ENCODE data around the gene WSCD1.

The WSCD1 gene

DNA sequence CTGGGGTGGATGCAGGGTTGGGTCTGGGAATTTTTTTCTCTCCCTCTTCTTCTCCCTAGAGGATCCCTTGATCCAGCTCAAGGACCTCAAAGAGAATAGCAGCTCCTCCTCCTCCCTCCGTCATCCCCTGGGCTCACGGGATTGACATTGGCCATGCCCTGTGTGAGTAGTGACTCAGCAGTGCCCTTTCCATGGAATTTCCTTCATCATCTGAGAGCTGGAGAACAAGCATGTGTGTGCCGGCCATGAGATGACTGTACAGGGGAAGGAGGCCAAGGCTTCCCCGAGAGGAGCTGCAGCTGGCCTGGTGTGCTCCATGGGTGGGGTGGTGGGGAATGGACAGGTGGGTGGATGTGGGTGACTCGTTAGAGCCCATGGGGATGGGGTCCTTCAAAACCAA lies 8.9 kb upstream of the WSCD1 start:
- DNase-seq: no peak

GRCh38 chr17:6064868-6065267 lies 5.3 kb upstream of the WSCD1 start:
- DNase-seq: no peak

DNA sequence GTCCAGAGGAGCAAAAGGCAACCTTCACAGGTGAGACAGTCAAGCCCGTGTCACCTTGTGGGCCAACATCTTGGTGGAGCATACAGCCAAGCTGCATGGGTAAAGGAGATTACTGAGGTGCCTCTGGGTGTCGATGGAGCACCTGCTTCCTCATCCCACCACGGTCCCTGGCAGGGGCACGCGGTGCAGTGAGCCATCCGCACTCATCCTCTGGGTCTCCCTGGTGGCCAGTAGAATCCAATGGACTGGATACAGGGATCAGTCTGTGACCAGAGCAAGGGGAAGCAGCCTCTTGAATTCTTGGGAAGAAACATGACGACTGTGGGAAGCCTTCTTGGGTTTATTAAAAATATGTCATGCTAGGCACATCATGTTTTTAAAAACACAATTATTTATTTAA lies 4.8 kb upstream of the WSCD1 start:
- DNase-seq: no peak

DNA sequence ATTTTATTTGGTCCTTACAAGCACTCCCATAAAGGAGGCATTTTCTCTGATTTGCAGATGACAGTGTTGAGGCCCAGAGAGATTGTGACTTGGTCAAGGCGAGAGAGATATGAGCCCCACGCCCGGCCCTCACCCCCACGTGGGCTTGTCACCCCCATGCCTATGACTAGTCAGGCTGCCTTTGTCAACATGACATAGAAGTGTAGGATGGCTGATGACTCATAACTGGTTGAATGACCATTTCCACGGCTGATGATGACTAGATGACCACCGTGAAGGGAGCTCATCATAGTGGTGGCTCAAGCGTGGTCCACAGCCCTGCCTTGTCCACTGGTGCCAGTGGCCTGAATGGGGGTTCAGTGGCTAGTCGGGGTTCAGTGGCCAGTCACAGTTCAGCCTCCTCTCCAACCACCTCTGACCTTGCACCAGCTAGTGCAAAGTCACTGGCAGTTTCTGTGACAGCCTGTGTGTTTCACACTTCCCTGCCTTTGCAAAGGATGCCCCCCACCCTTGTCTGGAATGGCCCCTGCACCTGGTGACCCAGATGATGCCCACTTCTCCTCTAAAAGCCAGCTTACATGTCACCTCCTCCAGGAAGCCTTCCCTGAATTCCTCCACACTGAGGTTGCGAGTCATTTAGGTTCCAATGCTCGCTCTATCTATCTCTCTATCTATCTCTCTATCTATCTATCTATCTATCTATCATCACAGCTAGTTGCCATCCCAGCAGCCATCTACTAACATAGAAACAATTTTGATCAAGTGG lies 3.8 kb upstream of the WSCD1 start:
- no peak for DNase-seq

GRCh38 chr17:6067060-6067459 lies 3.1 kb upstream of the WSCD1 start:
- no peak for DNase-seq

DNA sequence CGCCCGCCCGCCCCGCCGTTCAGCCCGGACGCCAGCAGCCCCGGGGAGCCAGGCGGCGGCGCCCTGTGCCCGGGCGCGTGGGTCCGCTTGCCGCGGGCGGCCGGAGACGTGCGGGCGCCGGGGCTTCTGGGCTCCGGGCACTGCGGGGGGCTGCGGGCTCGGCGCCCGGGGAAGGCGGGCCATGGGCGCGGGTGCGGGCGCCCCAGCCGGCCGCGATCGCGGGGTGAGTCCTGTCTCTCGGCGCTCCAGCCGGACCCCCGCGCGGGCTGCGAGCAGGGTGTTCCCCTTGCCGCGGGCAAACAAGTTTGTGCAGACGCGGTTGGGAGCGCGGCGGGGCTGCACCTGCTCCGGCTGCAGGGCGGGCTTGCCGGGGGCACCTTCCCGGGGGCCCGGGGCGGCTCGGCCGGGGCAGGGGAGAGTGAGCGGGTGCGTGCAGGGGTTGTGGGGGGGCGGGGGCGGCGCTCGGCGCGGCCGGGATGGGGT lies 292 bp downstream of the WSCD1 start:
- DNase-seq: no peak

DNA sequence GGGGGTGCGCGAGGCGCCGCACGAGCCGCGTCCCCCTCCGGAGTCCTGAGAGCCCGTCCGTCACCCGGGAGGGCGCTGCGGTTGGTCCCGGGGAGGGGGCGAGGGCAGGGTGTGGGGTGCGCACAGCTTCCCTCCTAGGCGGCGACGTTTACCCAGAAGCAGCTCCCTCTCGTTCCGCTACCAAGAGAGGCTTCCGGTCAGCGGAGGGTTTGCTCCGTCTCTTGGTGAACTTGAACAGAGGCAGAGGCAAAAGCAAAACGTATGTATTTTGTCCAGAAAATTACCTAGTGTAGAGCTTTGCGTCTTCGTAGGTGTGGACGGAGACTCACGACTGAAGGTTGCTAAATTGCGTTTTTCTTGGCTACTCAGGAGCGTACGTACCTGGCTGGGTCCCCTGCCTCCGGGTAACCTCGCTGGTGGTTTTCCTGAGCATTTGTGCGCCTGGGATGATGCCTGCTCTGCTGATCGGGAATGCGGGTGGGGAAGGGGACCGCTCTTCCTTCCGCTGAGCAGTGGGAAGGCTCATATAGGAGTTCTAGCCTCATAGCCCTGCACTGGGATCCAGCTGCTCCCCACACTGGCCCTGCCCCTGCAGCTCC lies 833 bp downstream of the WSCD1 start:
- peak; percentile 72 for DNase-seq

DNA sequence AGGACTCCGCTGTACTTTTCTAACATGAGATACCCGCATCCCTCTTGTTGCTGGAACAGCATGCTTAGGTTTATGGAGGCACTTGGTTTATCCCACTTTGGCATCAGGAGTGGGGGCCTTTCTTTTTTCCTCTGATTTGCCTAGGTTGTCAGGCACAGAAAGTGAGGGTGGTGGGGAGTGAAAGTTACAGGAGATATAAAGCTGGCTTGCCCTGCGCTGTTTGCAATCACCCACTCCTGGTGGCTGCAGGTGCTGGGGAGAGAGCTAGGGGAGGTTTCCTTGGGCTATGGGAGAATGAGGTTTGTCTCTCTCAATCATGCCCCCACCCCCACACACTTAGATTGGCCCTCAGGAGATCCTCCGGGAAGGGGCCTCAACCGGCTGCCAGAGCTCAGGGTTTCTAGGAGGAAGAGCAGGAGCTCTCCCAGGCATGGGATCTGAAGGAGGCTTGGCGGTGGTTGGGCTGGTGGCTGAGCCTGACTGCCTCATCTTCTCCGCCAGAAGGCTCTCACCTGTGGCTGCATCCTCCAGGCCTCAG lies 1.4 kb downstream of the WSCD1 start:
- DNase-seq: no peak

DNA sequence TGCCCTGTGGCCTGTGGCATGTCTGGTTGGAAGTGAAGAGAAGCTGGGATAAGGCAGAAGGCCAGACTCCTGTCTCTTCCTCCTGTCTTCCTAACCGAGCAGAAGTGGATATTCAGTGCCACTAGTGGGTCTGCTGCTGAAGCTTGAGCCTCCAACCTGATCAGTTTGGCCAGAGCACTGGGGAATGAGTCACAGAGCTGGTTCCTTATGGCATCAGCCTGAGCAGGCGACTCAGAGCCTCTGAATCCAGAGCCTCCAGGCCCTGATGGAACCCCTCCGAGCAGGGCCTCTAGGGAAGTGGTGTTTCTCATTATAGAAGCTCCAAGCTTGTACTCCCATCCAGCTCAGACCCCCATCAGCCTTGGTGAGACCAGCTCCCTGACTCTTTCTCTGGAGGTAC lies 2.0 kb downstream of the WSCD1 start:
- DNase-seq: no peak

DNA sequence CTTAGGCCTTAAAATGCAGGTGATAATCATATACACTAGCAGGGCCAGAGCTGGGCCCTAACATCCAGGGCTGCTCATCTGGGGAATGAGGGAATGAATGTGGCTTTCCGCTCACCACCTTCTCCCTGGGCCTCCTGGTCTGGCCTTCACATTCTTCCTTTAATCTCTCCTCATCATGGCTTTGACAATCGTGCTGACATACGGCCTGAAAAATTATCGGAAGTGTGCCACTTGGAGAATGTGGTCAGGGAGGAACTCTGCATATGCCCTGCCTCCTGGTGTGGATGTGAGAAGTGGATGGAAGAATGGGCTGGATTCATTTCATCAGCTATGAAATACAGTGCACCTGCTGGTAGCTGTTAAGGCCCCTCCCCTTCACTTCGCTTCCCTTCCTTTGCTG lies 2.4 kb downstream of the WSCD1 start:
- no peak for DNase-seq

- DNase-seq: no peak
These were observed 3.4 kb downstream of the WSCD1 start for GRCh38 chr17:6073620-6074019.

DNA sequence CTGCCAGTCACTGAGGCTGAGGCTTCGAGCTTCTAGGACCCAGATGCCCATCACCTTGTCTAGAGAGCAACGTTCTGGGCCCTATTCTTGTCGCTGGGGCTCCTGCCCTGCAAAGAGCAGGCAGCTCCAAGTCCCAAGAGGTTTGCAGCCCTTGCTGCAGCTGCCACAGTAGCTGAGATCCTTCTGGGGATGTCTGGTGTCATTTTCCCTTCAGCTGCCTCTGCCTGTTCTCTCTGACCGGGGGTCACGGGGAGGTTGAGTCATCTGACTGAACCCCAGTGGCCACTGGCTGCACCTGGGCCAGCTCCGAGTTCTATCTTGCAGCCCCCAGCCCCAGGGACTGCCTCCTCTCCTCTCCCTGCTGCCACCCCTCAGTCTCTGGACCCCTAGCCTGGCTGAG lies 4.9 kb downstream of the WSCD1 start:
- DNase-seq: no peak

DNA sequence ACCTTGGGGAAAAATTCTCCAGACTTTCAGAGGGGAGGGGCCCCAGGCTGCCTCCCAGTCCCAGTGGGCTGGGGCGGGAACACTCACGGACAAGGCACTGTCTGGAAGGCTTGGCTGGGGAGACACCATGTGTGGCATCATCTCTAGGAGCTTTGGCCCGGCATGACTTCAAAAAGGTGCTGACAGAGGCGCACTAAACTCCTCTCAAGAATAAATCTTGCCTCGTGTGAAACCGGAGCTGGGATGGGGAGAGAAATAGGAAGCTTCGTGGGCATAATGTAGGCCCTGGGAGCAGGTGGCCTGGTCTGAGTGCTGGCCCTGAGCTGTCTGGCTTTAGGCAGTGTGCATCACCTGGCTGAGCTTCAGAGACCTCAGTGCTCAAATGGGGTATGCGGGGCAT lies 5.7 kb downstream of the WSCD1 start:
- DNase-seq: no peak

DNA sequence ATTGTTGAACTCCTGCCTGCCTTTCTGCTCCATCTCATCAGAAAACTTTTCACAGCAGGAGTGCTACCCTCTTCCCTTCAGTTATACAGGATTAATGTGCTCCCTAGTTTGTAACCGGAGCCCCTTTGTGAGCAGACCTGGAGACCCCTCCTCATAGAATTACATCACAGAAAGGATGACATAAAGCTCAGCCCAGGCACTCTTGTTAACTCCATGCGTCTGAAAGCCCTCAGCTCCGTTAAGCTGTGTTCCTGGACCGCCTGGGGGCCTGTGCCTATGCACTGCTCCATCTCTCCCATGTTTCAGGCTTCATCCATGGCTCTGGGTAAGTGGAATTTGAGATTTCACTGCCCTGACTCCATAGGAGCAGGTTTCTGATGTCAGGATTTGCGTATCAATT lies 7.6 kb downstream of the WSCD1 start:
- no peak for DNase-seq

DNA sequence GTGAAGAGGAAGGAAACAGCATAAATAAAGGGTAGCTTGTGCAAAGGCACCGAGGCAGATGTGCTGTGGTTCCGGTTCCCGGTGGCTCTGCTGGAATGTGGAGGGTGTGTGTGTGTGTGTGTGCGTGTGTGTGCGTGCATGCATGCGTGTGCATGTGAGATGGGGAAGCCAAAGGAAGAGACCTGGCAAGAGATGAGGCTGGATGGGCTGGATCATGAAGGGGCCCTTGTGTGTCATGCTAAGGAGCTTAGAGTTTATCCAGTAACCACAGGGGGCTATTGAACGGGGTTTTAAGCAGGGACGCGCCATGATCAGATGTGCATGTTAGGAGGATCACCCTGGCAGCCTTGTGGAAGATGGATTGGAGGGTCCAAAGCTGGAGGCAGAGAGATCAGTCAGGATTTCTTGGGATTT lies 8.3 kb downstream of the WSCD1 start:
- peak; percentile 68 for DNase-seq

DNA sequence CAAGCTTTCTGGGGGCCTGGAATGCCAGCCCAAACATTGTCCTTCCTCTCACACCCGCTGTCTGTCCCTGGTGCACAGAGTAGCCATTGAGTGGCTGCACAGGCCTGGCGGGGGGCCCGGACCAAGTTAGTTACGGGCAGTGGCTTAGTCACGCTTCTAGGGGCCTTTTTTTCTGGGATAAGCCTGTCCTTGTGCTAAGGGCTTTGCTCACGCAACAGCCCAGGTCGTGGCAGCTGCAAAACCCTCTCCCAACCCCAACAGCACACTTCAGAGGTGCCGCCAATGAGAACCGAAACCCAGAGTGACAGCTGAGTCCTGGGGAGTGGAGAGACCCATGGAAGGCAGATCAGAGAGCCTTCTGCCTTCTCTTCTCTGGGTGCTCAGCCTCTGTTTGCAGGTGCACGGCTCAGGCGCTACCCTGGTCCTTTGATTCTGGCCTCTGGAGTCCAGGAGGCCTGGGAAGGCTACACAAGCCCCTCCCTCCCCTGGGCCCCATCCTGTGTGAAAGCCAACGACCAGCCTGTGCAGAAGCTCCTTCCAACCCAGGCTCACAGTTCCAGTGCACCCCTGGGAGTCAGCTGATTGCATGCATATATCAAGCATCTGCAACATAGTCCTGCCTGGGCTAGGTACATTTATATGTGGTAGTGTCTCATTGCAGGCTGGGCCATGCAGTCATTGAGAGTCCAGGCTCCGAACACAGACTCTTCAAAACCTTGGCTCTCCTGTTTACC lies 9.1 kb downstream of the WSCD1 start:
- DNase-seq: no peak

DNA sequence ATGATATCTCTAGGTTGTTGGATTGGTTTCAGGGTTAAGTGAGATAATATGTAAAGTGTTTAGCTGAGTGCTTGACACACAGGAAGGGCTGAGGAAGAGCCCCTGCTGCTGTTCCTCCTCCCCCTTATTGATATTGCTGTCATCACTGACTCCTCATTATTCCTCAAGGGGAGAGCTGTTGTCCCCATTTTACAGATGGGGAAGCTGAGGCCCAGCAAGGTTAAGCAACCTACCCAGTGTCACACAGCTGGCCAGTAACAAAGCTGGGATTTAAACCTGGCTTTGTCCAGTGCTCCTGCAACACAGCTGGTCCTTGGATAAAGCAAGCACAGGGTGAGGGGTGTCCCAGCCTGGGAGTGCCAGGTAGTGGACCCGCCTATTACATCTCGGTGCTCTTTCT lies 9.8 kb downstream of the WSCD1 start:
- no peak for DNase-seq

- no peak for DNase-seq
These were observed 10.7 kb downstream of the WSCD1 start for GRCh38 chr17:6080711-6081430.

DNA sequence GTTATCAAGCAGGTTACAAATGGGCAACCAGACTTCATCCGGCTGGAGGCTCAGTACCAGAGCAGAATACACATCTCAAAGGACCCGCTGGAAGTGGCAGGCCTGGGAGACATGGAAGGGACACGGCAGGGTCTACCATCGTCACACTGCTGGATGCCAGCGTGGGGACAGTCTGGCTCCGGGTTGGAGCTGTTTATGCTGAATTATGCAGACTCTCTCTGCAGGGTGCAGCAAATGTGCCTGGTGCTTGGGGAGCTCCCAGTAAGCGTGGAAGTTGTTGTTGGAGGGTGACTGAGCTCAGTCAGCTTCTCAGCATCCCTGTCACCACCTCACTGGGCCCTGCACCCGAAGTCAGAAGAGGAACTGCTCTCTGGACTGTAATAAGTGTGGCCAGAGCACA lies 12.2 kb downstream of the WSCD1 start:
- DNase-seq: no peak

GRCh38 chr17:6084311-6085161 lies 14.4 kb downstream of the WSCD1 start:
- DNase-seq: peak; percentile 72

GRCh38 chr17:6085812-6086211 lies 15.6 kb downstream of the WSCD1 start:
- no peak for DNase-seq

All from retina (tissue), 1 donor.